Activated naive CD8-positive, alpha-beta T cell treated with anti-CD3 and anti-CD28 coated beads, Interleukin-2, amount 50 U/mL, for 16 hours (primary cell): ENCODE data around the gene CIPC.

ENCODE experiments used
- DNase-seq: peaks from one replicate; pipeline ENCODE4 v3.0.0-alpha.2; 2020; ENCODE audit warnings: low read depth, low spot score

Gene CIPC

GRCh38 chr14:77151245-77151644 is 53.2 kb downstream of the CIPC start:
- no peak for DNase-seq

- DNase-seq, result no peak
These were observed 54.0 kb downstream of the CIPC start for GRCh38 chr14:77151918-77152588.

GRCh38 chr14:77153802-77154201 is 55.7 kb downstream of the CIPC start:
- no peak for DNase-seq

GRCh38 chr14:77154421-77154820 is 56.4 kb downstream of the CIPC start:
- no peak for DNase-seq

- no peak for DNase-seq
These were observed 57.0 kb downstream of the CIPC start for GRCh38 chr14:77155083-77155482.

GRCh38 chr14:77157740-77158139 is 59.7 kb downstream of the CIPC start:
- DNase-seq, result no peak

GRCh38 chr14:77158175-77158881 is 60.3 kb downstream of the CIPC start:
- DNase-seq, result no peak

GRCh38 chr14:77158882-77159255 is 60.8 kb downstream of the CIPC start:
- DNase-seq, result no peak

GRCh38 chr14:77161011-77161410 is 63.0 kb downstream of the CIPC start:
- DNase-seq, result no peak
